22Rv1 (cell line): ENCODE results near the gene PPP2R5A.

Source experiments
- ZFX ChIP-seq: fragments of 450-650 bp; IDR thresholded peaks from 2 replicates; pipeline ENCODE4 v1.6.1; 2017; ENCODE audit warnings: antibody characterized with exemption, borderline replicate concordance
- TF ChIP-seq, protein P1 (sequence below): fragments of 450-650 bp; IDR thresholded peaks from 2 replicates; pipeline ENCODE4 v1.5.1; 2017; ENCODE audit warnings: mild to moderate bottlenecking

DNA sequence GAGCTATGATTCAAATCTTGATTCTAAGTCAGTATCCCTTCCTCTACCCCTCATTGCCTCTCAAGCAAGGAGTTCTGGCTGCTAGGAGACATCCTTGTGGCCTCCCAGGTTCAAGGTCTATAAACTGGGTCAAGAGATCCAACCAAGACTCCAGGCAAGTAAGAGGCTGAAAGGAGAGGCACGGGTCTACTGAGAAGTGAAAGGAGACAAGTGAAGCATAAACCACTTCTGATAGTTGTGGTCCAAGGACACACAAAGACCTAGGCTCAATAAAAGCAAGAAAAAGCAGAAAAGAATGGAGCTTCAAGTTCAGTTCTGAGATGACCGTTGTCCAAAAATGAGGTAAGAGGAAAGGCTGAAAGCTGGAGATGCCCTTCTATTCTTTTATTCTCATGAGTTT, 17.8 kb upstream of the PPP2R5A start:
- TF ChIP-seq, protein P1, sequence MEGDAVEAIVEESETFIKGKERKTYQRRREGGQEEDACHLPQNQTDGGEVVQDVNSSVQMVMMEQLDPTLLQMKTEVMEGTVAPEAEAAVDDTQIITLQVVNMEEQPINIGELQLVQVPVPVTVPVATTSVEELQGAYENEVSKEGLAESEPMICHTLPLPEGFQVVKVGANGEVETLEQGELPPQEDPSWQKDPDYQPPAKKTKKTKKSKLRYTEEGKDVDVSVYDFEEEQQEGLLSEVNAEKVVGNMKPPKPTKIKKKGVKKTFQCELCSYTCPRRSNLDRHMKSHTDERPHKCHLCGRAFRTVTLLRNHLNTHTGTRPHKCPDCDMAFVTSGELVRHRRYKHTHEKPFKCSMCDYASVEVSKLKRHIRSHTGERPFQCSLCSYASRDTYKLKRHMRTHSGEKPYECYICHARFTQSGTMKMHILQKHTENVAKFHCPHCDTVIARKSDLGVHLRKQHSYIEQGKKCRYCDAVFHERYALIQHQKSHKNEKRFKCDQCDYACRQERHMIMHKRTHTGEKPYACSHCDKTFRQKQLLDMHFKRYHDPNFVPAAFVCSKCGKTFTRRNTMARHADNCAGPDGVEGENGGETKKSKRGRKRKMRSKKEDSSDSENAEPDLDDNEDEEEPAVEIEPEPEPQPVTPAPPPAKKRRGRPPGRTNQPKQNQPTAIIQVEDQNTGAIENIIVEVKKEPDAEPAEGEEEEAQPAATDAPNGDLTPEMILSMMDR: no peak
- no peak for TF ChIP-seq ZFX
